Stimulated activated CD8-positive, alpha-beta memory T cell treated with anti-CD3 and anti-CD28 coated beads, Interleukin-4, amount 100 ng/mL, for 48 hours (primary cell): ENCODE measurements around the gene TRIM44.
"Not testable (repeated sequence)": the region's sequence is repeated elsewhere in the genome, so short reads cannot be mapped to it uniquely, and the experiment has no call there.

ENCODE experiments used
- DNase-seq: peaks from one replicate; pipeline ENCODE4 v3.0.0-alpha.2; 2020

TRIM44 gene

GRCh38 chr11:35826006-35826405, 163.4 kb downstream of the TRIM44 start:
- DNase-seq: no peak

GRCh38 chr11:35826949-35827348, 164.4 kb downstream of the TRIM44 start:
- no peak for DNase-seq

- no peak for DNase-seq
Measured at GRCh38 chr11:35836205-35836604, 173.6 kb downstream of the TRIM44 start.

- no peak for DNase-seq
Measured at GRCh38 chr11:35838071-35838470, 175.5 kb downstream of the TRIM44 start.

- not testable (repeated sequence) for DNase-seq
Measured at GRCh38 chr11:35838697-35839367, 176.3 kb downstream of the TRIM44 start.

- DNase-seq: no peak
Measured at GRCh38 chr11:35839368-35840161, 177.0 kb downstream of the TRIM44 start.

- DNase-seq: no peak
Measured at GRCh38 chr11:35841733-35842132, 179.2 kb downstream of the TRIM44 start.

GRCh38 chr11:35842958-35843357, 180.4 kb downstream of the TRIM44 start:
- no peak for DNase-seq

GRCh38 chr11:35844579-35844978, 182.0 kb downstream of the TRIM44 start:
- no peak for DNase-seq

GRCh38 chr11:35845860-35846259, 183.3 kb downstream of the TRIM44 start:
- DNase-seq: no peak

- DNase-seq: no peak
Measured at GRCh38 chr11:35846874-35847273, 184.3 kb downstream of the TRIM44 start.

- no peak for DNase-seq
Measured at GRCh38 chr11:35847473-35847872, 184.9 kb downstream of the TRIM44 start.

- no peak for DNase-seq
Measured at GRCh38 chr11:35848616-35849015, 186.0 kb downstream of the TRIM44 start.

GRCh38 chr11:35850191-35850590, 187.6 kb downstream of the TRIM44 start:
- no peak for DNase-seq

GRCh38 chr11:35851342-35851741, 188.8 kb downstream of the TRIM44 start:
- DNase-seq: no peak

- DNase-seq: no peak
Measured at GRCh38 chr11:35852056-35852455, 189.5 kb downstream of the TRIM44 start.

GRCh38 chr11:35853971-35854370, 191.4 kb downstream of the TRIM44 start:
- DNase-seq: no peak

GRCh38 chr11:35855671-35856070, 193.1 kb downstream of the TRIM44 start:
- DNase-seq: no peak

GRCh38 chr11:35856259-35856658, 193.7 kb downstream of the TRIM44 start:
- DNase-seq: no peak

GRCh38 chr11:35856756-35857155, 194.2 kb downstream of the TRIM44 start:
- DNase-seq: no peak

- DNase-seq: no peak
Measured at GRCh38 chr11:35857922-35858321, 195.3 kb downstream of the TRIM44 start.

GRCh38 chr11:35859301-35859700, 196.7 kb downstream of the TRIM44 start:
- no peak for DNase-seq

GRCh38 chr11:35860194-35860593, 197.6 kb downstream of the TRIM44 start:
- DNase-seq: not testable (repeated sequence)

GRCh38 chr11:35861191-35861590, 198.6 kb downstream of the TRIM44 start:
- no peak for DNase-seq

- no peak for DNase-seq
Measured at GRCh38 chr11:35862666-35863065, 200.1 kb downstream of the TRIM44 start.
